HUES6 (cell line): ENCODE data around the gene CHD2.

ENCODE experiments used
- H3K27ac ChIP-seq: 2 replicates; pipeline ENCODE4 v1.7.0; 2013; ENCODE audit warnings: low read depth, mild to moderate bottlenecking, low read length, inconsistent platforms
- H3K27me3 ChIP-seq: 2 replicates; pipeline ENCODE4 v1.6.1; 2013; ENCODE audit warnings: low read length; ENCODE audit not compliant: control insufficient read depth, insufficient read depth
- H3K36me3 ChIP-seq: 2 replicates; pipeline ENCODE4 v1.6.1; 2013; ENCODE audit warnings: low read length; ENCODE audit not compliant: control insufficient read depth, insufficient read depth
- H3K4me1 ChIP-seq: 2 replicates; pipeline ENCODE4 v1.6.1; 2013; ENCODE audit warnings: low read length; ENCODE audit not compliant: control insufficient read depth, insufficient read depth
- H3K4me3 ChIP-seq: 2 replicates; pipeline ENCODE4 v1.5.1; 2013; ENCODE audit warnings: low read depth, low read length
- H3K9ac ChIP-seq: one replicate; pipeline ENCODE4 v1.6.1; 2013; ENCODE audit warnings: mild to moderate bottlenecking, low read length
- H3K9me3 ChIP-seq: 2 replicates; pipeline ENCODE4 v1.6.1; 2013; ENCODE audit warnings: low read depth, low read length; ENCODE audit not compliant: control insufficient read depth, insufficient read depth

The CHD2 gene

GRCh38 chr15:92886042-92886537, 14.0 kb upstream of the CHD2 start:
- H3K9me3 ChIP-seq, result no peaks in the 10 kb centered on the region
- H3K9ac ChIP-seq, result no peak overlapping the region
- H3K27me3 ChIP-seq, result no peaks in the 10 kb centered on the region
- peak overlapping the region; percentile 80; the same call in 1 of the 2 replicates for H3K27ac ChIP-seq
- peak overlapping the region; percentile 85; the same call in 1 of the 2 replicates for H3K4me3 ChIP-seq
- H3K36me3 ChIP-seq, result peaks cover 64% of the 10 kb centered on the region
- peaks cover 26% of the 10 kb centered on the region for H3K4me1 ChIP-seq

GRCh38 chr15:92886815-92887214, 13.3 kb upstream of the CHD2 start:
- peak overlapping the region; percentile 2; the same call in 1 of the 2 replicates for H3K4me3 ChIP-seq
- H3K27me3 ChIP-seq, result no peaks in the 10 kb centered on the region
- no peaks in the 10 kb centered on the region for H3K9me3 ChIP-seq
- peaks cover 19% of the 10 kb centered on the region for H3K4me1 ChIP-seq
- no peak overlapping the region for H3K27ac ChIP-seq
- H3K9ac ChIP-seq, result no peak overlapping the region
- peaks cover 72% of the 10 kb centered on the region for H3K36me3 ChIP-seq

DNA sequence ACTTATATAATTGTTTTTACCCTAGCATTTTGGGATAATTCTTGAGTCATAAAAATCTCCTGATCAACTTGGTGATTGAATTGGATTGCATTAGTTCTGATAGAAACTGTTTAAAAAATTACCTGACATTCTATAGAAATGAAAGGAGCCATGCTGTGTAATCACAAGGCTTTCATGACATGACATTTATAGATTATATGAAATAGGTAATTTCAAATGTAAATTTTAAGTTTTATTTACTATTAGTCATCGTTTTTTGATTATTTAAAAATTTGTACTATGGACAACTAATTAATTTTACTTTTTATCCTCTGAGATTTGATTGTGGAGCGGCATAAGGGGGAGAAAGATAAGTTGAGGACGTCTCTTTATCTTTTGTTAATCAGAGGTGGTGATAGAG, 12.3 kb upstream of the CHD2 start:
- H3K4me1 ChIP-seq, result peaks cover 16% of the 10 kb centered on the region
- peaks cover 82% of the 10 kb centered on the region for H3K36me3 ChIP-seq
- H3K27me3 ChIP-seq, result no peaks in the 10 kb centered on the region
- H3K27ac ChIP-seq, result no peak overlapping the region
- no peak overlapping the region for H3K9ac ChIP-seq
- H3K4me3 ChIP-seq, result no peak overlapping the region
- H3K9me3 ChIP-seq, result no peaks in the 10 kb centered on the region

DNA sequence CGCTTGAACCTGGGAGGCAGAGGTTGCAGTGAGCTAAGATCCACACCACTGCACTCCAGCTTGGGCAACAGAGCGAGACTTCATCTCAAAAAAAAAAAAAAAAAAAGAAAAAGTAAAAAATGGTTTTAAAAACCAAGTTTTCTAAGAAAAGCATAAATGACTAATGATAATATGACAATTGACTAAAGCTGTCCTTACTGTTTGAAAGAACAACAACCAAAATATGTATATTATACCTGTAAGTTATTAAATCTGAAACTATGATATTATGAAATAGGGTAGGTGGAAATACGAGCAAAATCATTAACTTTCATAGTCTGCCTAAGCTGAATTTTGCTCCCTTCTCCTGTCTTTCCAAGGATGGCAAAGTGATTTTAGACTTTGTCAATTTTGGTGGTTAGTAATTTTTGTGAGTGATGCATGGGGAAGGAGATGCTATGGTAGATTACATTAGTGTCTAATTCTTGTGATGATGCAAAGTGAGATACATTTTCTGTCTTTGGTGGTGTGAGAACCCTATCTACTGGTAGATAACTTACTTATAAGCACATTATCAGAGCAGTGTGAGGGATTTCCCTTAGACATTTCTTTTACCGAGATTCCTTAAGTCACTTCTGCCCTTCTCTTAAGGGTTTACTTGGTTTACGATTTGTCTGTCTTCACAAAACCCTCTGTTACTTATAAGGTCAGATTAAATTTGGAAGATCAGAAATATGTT, 10.6 kb upstream of the CHD2 start:
- Histone ChIP-seq H3K4me3 (no peak overlapping the region), H3K9ac (no peak overlapping the region), H3K27ac (no peak overlapping the region), H3K36me3 (peaks cover 94% of the 10 kb centered on the region), H3K27me3 (no peaks in the 10 kb centered on the region), H3K4me1 (peaks cover 16% of the 10 kb centered on the region), H3K9me3 (no peaks in the 10 kb centered on the region)

DNA sequence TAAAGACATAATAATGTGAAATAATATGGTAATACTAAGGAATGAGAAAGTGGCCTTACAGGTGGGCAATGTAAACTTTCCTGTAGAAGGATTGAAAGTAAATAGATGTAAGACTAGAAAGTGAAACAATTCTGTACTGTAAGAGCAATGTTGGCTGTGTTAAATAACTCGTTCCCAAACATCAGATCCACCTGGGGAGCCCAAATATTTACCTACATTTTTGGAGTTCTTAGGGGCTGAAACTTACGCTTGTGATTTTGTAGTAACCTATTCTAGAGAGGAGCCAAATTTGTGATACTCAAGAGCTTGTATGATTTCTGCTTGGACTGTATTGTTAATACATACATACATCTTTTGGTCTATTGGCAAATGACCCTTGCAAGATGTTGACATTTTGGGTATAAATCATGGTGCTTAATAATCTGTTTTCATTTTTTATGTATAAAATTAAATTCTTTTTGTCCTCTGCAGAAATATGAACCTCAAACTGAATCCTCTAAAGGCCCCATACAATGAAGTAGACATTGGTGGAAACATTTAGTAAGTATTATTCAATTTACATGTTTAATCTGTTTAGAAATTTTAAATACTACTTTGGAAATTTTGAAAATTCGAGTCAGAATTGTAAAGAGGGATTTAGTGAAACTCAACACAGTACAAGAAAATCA, 8.5 kb upstream of the CHD2 start:
- H3K9ac ChIP-seq, result no peak overlapping the region
- H3K4me1 ChIP-seq, result peaks cover 5% of the 10 kb centered on the region; the same call in 1 of the 2 replicates
- H3K27ac ChIP-seq, result no peak overlapping the region
- H3K9me3 ChIP-seq, result no peaks in the 10 kb centered on the region
- H3K4me3 ChIP-seq, result no peak overlapping the region
- H3K27me3 ChIP-seq, result no peaks in the 10 kb centered on the region
- H3K36me3 ChIP-seq, result peaks cover 97% of the 10 kb centered on the region

- H3K4me1 ChIP-seq, result 0 out of 2 replicates have a peak, but pooled peaks cover 2% of the 10 kb centered on the region
- no peak overlapping the region for H3K4me3 ChIP-seq
- no peak overlapping the region for H3K9ac ChIP-seq
- H3K27ac ChIP-seq, result no peak overlapping the region
- peaks cover 97% of the 10 kb centered on the region for H3K36me3 ChIP-seq
- H3K9me3 ChIP-seq, result no peaks in the 10 kb centered on the region
- no peaks in the 10 kb centered on the region for H3K27me3 ChIP-seq
These were observed 7.9 kb upstream of the CHD2 start for GRCh38 chr15:92892201-92892555.

DNA sequence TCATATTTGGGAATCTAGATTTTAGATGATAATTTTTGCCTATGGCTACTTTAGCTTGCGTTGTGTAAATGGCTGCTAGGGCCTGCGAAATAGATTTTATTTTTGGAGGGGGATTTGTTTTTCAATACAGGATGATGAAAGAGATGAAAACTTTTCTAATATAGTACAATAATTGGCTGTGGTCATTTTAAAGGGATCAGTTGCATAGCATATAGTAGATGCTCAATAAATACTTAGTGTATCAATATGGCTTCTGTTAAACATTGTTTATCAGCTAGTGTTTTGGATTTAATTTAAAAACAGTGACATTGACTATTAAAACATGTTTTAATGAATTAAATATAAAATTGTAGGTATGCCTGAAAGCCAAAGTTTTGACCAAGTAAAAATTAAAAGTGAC, 6.9 kb upstream of the CHD2 start:
- H3K4me1 ChIP-seq, result no peaks in the 10 kb centered on the region
- H3K27ac ChIP-seq, result no peak overlapping the region
- no peaks in the 10 kb centered on the region for H3K9me3 ChIP-seq
- H3K9ac ChIP-seq, result no peak overlapping the region
- no peak overlapping the region for H3K4me3 ChIP-seq
- H3K27me3 ChIP-seq, result no peaks in the 10 kb centered on the region
- peaks cover 97% of the 10 kb centered on the region for H3K36me3 ChIP-seq

DNA sequence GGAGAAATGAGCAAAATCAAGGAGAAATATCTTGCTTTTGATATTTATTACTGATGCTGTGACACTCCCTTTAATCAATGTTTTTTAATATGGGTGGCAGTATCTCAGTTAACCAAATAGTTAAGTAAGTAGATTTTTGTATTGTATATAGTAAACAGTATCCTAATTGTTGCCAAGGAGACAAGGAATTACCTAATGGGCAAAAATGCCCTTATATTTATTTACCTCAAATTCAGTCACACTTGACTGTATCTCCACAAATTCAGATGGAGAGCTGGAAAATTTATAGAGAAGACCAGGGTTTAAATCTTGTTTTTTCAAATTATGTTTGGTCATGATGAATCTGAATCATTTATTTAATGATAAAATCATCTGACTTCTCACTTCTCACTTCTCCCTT, 3.6 kb upstream of the CHD2 start:
- Histone ChIP-seq H3K36me3 (peaks cover 81% of the 10 kb centered on the region), H3K27ac (no peak overlapping the region), H3K9ac (no peak overlapping the region)

GRCh38 chr15:92897620-92898019, 2.5 kb upstream of the CHD2 start:
- Histone ChIP-seq H3K4me1 (no peaks in the 10 kb centered on the region), H3K27me3 (no peaks in the 10 kb centered on the region), H3K36me3 (peaks cover 77% of the 10 kb centered on the region), H3K9me3 (no peaks in the 10 kb centered on the region), H3K4me3 (no peak overlapping the region), H3K9ac (no peak overlapping the region), H3K27ac (no peak overlapping the region)

More for the DNA sequence above, 3.6 kb upstream of the CHD2 start:
- Histone ChIP-seq H3K27me3 (no peaks in the 10 kb centered on the region), H3K4me1 (no peaks in the 10 kb centered on the region), H3K9me3 (no peaks in the 10 kb centered on the region), H3K4me3 (no peak overlapping the region)

DNA sequence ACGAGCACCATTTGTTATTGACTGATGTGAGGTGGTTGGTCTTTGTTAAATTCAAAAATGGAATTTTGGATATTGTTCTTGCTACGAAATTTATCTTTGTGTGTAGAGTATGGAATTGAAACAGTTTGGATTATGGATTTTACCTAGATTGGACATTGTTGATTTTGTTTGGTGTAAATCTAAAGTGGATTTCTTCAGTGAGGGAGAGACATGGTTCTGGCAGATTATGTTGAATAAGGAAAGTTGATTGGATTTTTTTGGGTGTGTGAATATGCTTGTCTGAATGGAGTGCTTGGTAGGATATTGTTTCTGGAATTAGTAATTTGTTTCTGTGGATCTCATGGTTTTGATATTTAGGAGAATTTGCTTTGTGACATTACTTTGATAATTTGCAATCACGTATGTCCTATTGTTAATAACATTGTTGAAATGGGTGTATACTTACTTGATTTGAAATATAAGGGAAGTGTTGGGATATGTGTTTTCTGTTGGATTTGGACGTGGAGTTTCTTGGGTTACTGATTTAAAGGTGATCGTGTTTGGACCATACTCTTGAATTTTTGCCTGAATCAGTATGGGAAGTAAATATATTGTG, 1.0 kb upstream of the CHD2 start:
- no peaks in the 10 kb centered on the region for H3K27me3 ChIP-seq
- H3K9ac ChIP-seq, result no peak overlapping the region
- no peak overlapping the region for H3K4me3 ChIP-seq
- H3K36me3 ChIP-seq, result peaks cover 66% of the 10 kb centered on the region
- H3K27ac ChIP-seq, result no peak overlapping the region
- H3K4me1 ChIP-seq, result peaks cover 7% of the 10 kb centered on the region; the same call in 1 of the 2 replicates
- H3K9me3 ChIP-seq, result no peaks in the 10 kb centered on the region

DNA sequence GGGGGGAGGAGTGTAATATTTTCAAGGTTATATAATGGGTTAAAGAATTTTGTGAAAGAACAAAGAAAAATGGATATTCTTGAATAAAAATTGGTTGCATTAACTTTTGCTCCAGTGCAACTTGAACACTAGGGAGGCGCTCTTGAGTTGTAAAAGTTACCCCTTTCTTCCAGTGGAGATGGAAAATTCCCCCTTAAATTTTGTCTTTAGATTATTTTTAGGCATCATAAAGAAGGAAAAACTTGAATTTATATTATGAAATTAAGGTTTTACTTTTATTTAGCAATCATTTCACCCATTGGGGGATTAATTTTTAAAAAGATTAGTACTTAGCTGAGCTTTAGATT, 550 bp upstream of the CHD2 start:
- peaks cover 7% of the 10 kb centered on the region; the same call in 1 of the 2 replicates for H3K4me1 ChIP-seq
- no peaks in the 10 kb centered on the region for H3K27me3 ChIP-seq
- peak overlapping the region; percentile 100; the same call in 1 of the 2 replicates for H3K27ac ChIP-seq
- H3K9ac ChIP-seq, result no peak overlapping the region
- no peaks in the 10 kb centered on the region for H3K9me3 ChIP-seq
- H3K36me3 ChIP-seq, result peaks cover 61% of the 10 kb centered on the region
- peak overlapping the region; percentile 94 for H3K4me3 ChIP-seq
